Mucosa of gallbladder (tissue), 1 donor: ENCODE measurements around the gene KDM4C. TPM values are rescaled to one million over a fixed set of nuclear protein-coding genes. Genes with fewer than 3 reads are reported as not detected.
"Not testable (repeated sequence)": the region's sequence is repeated elsewhere in the genome, so short reads cannot be mapped to it uniquely, and the experiment has no call there.

Experiments
- DNase-seq: peaks from one replicate; pipeline ENCODE4 v3.0.0-alpha.2; 2020; ENCODE audit warnings: low spot score
- total RNA-seq: library from RNA; stranded (reverse); gene quantifications from one replicate; pipeline ENCODE4 v1.2.1, GENCODE V29; 2021
- donor health status: DM: no; HTN: no; CAD: no.

KDM4C gene
- 43.1 TPM for total RNA-seq

DNA sequence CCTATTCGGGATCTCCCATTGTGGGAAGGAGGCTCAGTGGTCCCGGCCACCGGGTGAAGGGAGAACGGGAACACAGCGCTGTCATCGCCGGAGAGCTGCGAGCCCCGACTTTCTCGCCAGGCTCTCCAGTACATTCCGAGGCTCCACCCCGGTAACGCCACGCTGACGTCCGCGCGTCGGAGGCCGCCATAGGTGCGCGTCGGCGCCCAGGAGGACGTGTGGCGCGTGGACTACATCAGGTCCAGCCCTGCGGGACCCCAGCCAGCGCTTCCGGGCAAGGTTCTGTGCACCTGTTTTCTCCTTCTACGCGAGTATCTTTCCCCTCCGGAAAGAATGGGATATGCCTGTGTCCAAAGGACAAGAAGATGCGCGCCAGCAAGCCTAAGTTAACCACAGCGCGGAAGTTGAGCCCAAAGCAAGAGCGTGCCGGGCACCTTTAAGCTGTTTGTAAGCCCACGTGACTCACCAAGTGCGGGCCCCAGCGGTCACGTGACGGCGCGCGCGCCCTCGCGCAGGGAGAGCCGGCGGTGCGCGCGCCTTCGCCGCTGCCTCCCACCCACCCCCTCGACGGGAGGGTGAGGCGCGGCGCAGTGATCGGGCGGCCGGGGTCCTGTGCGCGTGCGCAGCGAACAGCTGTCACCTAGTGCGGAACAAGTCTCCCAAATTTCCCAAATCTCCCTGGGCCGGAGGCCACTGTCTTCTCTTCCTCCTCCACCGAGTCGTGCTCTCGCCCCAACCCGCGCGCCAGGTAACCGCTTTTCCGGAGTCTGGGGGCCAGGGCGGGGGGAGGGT is at the start of gene KDM4C:
Gene KDM4C, plus strand, starts transcription at position 518 of the 792 bp plus-strand sequence. CDS start 35,016 bp downstream, outside the sequence.
- DNase-seq = peak; percentile 96

DNA sequence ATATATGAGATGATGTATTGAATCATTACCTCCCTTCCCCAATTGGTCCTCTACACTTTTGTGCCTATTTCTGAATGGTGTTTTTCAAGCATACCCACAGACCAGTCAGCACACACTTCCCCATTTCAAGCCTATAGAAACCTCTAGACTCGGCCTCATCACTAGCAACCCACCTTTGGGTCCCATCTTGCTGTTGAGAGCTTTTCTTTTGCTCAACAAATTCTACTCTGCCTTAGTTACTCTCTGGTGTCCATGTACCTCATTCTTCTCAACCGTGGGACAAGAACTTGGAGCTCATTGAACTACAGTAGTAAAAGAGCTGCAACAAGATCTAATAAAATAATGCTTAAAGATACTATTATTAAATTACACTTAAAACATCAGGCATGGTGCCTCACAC is 49.0 kb upstream of the KDM4C start:
- DNase-seq = no peak

DNA sequence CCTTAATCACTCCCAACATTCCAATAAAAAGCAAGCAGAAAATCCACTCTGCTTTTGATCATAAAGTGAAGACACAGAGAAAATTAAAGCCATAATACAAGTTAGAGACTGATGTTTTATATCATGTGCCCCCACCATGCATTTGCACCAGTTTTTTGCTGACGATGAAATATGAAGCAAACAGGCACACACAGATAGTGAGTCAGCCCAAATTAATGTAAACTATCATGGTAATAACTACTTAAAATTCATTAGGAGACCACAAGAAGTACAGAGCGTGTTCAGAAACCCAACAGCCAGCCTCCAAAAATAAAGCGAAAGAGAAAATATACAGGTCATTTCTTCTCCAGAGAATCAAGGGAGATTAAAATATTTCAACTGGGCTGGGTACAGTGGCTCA is 46.4 kb upstream of the KDM4C start:
- no peak for DNase-seq

DNA sequence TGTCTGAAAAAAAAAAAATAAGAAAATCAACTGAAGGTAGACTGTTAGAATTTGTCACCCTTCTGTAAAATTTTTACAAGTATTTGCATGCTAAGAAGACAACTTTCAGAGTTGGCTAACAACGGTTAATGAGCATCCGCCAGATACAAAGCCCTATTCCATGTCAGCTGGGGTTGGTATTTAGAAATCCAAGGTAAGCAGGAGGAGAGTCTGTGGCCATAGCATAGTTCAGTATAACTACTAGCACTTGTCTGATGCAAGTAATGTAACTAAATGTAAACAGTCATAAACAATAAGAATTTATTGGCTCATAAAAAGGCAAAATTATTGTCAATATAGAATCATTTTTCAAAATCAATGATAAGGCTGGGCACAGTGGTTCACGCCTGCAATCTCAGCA is 45.7 kb upstream of the KDM4C start:
- DNase-seq = no peak

DNA sequence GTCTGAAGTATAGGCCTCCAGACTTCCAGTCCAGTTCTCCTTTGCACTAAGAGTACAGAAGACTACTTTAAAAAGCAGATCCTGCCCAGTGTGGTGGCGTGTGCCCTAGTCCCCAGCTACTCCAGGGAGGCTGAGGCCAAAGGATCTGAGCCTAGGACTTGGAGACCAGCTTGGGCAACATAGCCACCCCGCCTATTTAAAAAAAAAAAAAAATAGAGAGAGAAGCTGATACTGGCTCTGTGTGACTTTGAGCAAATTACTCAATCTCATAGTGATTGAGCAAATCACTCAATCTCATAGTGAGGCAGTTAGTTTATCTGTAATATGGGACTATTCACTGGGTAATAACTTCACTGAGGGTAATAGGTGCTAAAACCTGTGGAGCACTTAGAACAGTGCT is 43.6 kb upstream of the KDM4C start:
- DNase-seq = no peak

DNA sequence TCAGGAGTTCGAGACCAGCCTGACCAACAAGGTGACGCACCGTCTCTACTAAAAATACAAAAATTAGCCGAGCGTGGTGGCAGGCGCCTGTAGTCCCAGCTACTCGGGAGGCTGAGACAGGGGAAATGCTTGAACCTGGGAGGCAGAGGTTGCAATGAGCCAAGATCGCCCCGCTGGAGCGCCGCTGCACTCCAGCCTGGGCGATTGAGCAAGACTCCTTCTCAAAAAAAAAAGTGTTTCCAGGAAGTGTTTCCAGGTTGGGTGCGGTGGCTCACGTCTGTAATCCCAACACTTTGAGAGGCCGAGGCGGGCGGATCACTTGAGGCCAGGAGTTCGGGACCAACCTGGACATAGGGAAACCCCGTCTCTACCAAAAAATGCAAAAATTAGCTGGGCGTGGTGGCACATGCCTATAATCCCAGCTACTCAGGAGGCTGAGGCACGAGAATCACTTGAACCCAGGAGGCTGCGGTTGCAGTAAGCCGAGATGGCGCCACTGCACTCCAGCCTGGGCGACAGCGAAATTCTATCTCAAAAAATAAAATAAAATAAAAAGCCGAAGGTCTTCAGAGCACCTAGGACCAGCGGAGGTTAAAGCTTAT is 42.5 kb upstream of the KDM4C start:
- DNase-seq = not testable (repeated sequence)

DNA sequence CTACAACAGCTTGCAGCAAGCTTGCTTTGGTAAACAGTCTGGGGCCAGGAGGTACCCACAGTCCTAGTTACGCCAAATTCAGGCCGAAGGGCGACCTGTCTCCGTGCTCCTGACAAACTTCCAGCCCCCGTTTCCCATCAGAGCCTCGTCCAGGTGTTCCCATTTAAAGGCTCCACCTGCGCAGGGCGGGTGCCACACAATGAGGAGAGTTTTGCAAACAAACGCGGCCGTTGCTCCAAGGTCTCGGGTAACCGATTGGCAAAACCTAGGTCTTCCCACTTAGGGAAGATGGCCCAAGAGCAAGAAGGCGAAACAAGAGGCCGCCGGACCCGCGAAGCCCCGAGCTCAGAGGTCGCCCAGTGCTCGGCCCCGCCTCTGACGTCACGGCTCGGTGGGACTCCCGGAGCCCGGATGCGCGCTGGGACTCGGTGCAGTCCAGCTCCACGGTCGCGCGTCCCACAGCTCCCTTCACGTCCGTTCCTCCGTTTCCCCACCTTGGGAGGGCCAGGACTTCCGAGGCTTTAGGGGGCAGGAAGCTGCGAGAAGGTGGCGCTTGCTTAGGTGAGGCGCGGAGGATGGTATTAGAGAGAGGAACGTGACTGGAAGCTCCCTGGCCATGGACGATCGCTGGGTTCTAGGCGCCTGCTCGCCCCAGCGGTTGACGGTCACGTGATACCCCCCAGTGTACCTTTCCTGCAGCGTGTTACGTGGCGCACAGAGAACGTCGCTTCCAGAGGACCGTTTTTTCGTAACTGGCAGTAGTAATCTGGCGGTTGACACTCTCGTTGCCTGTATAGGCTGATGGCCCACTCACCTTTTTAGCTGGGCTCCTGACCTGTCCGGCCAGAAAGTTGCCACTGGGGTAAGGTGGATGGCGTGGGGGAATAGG is 41.8 kb upstream of the KDM4C start:
- peak; percentile 70 for DNase-seq

DNA sequence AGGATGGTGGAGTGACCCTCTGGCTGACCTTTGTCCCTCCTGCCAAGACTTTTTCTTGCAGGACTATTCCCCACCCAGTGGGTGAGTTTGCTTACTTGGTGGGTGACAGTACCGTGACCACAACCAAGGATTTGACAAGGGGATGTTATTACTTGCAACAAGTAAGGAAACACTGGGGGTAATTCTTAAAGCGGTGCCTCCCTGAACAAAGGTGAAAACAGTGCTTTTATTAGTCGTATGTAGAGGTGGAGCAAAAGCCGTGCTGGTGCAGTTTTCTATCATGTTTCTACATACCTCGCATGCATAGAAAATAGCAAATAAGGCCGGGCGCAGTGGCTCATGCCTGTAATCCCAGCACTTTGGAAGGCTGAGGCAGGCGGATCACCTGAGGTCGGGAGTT is 41.0 kb upstream of the KDM4C start:
- no peak for DNase-seq

DNA sequence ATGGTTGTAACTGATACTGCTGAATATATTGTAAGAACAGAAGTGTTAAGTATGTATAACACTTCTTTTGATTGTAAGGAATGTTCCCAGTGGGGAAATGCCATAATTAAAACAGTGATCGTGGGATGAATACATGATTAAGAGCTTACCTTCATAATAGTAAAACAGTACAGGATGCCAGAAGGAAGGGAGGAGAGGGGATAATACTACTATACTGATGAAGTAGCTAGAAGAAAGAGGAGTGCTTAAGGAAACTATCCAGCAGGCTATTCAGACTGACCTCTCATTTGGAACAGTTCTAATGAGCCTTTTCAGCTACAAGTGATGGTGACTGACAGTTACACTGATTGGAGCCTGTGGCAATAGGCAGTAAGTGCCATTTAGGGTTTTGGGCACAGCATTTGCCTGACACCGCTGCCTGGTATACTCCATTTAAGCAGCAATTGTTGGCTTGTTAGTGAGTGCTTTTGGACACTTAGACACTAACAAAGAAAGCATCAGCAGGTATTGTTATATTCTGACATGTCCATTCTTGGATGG is 33.8 kb upstream of the KDM4C start:
- no peak for DNase-seq

DNA sequence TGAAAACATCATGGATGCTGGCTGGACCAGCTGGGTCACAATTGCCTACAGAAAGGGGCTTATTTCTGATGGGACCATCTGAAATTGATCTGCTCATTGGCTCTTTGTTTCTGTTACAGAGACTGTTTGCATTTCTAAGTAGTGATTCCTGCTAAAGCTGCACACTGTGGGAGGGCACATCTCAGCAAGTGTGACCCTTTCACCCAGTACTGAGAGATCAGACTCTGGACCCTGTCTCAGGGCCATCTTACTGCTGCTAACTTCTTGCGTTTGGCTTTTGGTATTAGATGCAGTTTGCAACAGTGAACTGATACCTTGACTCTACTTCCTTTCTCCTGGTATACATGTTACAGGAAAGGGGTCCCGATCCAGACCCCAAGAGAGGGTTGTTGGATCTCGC is 24.5 kb upstream of the KDM4C start:
- DNase-seq = no peak

DNA sequence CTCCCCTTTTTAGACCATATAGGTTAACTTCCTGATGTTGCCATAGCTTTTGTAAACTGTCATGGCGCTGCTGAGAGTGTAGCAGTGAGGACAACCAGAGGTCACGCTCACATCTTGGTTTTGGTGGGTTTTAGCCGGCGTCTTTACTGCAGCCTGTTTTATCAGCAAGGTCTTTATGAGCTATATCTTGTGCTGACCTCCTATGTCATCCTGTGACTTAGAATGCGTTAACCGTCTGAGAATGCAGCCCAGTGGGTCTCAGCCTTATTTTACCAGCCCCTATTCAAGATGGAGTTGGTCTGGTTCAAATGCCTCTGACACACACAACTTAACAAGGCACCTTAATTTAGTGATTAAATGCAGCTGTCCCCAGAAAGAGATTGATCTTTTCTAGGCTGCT is 23.9 kb upstream of the KDM4C start:
- no peak for DNase-seq

DNA sequence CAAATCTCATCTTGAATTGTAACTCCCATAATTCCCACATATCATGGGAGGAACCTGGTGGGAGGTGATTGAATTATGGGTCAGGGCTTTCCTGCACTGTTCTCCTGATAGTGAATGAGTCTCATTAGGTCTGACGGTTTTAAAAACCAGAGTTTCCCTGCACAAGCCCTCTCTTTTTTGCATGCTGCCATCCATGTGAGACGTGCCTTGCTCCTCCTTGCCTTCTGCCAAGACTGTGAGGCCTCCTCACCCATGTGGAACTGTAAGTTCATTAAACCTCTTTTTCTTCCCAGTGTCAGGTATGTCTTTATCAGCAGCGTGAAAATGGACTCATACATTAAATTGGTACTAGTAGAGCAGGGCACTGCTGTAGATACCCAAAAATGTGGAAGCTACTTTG is 22.4 kb upstream of the KDM4C start:
- no peak for DNase-seq

DNA sequence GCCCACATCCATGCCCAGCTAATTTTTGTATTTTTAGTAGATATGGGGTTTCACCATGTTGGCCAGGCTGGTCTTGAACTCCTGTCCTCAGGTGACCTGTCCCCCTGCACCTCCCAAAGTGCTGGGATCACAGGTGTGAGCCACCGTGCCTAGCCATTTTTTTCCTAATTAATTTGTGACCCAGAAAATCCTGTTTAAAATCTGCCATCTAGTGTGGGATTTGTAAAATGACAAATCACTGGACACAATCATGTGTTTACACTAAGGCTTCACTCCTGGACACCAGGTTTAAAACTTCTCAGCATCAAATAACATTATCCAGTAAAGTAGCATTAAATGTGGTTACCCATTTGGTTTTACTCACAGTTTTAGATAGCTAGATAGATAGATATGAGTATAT is 18.6 kb upstream of the KDM4C start:
- no peak for DNase-seq

DNA sequence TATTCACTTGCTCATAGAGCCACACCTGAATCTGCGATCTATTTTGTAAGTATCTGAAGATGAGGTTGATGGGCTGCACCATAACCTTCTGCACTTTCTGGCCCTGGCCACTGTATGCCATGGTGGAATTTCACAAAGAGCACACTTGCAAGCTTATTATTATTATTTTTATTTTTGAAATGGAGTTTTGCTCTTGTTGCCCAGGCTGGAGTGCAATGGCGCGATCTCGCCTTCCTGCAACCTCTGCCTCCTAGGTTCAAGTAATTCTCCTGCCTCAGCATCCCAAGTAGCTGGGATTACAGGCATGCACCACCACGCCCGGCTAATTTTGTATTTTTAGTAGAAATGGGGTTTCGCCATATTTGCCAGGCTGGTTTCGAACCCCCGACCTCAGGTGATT is 8.9 kb upstream of the KDM4C start:
- not testable (repeated sequence) for DNase-seq

DNA sequence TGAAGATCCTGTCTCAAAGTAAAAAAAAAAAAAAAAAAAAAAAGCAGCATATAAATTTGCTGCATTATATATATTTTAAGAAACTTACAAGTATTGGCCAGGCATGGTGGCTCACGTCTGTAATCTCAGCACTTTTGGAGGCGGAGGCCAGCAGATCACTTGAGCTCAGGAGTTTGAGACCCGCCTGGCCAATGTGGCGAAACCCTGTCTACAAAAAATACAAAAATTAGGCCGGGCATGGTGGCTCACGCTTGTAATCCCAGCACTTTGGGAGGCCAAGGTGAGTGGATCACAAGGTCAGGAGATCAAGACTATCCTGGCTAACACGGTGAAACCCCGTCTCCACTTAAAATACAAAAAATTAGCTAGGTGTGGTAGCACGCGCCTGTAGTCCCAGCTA is 2.9 kb upstream of the KDM4C start:
- DNase-seq = not testable (repeated sequence)

DNA sequence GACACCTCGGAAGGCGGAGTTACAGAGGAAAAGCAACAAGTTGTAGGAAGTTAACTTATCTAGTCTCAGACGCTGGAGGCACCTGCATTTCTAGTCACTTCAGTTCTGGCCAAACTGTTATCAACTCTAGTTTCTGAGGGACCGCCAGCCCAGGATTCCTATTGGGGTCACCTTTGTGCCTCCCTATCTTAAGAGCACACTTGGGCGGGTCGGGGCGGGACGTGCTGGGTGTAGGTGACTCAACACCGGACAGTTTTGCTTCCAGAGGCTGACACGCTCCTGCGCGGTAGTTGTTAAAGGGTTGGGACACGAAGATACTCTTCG is 679 bp upstream of the KDM4C start:
- DNase-seq = peak; percentile 80

DNA sequence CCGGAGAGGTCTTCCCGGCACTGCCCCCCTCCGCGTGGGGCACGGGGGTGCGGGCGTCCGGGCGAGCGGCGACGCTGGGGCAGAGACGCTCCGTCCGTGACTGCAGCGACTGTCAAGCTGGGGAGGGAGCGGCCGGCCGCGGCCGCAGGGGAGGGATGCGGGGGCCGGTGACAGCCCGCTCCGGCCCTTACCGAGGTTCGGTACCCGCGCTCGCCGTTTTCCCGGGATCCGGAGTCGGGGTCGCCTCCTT is 400 bp downstream of the KDM4C start:
- DNase-seq = no peak

DNA sequence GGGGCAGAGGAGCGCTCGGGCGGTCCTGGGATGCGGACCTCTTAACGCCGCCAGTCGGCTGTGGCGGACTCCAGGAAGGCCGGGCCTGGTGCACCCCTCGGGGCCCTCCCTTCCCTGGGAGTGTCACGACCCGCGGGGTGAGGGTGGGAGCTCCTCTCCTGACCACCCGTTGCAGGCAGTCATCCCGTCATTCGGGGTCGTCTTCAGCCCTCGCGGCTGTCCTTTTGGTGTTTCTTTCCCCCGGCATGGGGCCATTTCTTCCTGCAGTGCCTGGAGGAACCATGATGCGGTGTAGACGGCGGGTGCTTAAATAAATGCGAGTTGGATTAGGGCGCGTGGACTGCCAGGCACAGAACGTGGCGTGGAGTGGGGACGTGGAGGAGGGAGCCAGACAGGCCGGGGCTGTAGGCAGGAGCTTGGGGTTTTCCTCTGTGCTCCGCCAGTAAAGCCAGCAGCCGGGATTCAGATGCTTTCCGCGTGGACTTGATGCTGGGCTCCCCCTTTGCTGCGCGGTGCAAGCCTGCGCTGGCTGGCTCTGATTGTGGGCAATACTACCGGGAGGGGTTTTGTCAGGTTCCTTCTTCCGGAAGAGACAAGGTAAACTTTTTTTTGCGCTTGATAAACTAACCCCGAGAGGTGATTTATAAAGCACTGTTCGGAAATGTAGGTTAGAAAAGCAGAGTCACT is 868 bp downstream of the KDM4C start:
- DNase-seq = peak; percentile 48

DNA sequence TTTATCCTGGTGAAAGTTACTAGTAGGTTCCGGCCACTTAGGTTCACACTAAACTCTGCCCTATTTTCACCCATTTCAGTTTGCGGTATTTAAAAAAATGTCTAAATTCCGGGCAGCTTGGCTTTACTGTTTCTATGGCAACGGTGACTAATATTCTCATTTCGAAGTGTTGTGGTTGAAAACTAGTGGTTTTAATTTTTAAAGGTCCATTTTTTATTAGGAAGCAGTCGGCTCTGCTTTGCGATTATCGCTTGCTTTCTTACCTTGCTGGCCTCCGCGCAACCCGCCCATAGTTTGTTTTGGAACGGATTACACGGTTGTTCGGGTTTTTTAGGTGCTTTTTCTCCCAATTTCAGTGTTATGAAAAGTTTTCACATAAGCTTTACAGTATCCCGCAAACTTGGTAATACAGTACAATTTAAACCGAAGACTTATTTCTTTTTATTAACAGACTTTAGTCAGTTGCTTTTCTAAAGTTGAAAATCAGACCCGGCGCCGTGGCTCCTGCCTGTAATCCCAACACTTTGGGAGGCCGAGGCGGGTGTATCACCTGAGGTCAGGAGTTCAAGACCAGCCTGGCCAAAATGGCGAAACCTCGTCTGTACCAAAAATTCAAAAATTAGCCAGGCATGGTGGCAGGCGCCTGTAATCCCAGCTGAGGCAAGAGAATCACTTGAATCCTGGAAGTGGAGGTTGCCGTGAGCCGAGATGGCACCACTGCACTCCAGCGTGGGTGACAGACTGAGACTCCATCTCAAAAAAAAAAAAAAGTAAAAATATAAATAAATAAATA is 1.6 kb downstream of the KDM4C start:
- DNase-seq = no peak

DNA sequence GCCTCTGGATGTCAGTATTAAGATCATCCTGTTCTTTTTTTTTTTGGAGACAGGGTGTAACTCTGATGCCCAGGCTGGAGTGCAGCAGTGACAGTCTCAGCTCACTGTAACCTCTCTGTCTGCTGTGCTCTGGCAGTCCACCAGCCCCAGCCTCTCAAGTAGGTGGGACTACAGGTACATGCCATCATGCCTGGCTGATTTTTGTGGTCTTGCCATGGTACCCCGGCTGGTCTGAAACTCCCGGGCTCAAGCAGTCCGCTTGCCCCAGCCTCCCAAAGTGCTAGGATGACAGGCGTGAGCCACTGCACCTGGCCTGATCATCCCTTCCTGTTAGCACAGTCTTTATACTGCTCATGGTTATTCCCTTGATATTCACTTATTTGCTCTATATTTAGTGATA is 3.5 kb downstream of the KDM4C start:
- DNase-seq = no peak

DNA sequence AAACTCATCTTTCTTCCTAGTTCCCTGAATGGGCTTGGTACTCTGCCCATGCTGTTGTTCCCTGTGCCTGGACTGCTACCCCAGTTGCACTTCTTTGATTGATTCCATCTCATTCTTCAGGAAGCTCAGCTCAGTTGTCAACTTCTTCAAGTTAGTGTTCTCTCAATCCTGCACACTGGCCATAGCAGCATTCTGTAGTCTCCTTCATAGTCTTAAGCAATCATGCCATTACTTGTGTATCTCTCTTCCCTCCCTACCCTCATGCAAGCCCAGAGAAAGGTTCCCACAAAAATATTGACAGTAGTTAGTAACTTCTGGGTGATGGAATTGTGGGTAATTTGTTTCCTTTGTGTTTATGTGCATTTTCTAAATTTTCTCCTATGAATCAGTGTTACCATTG is 5.5 kb downstream of the KDM4C start:
- no peak for DNase-seq
